Hypothalamus (tissue), 51 donors: ENCODE data around the gene TTLL5.

Experiments used
- DNase-seq, 51 donors: peaks; one replicate each; lab custom pipeline; 2025; lab: John Stamatoyannopoulos, UW

The TTLL5 gene

DNA sequence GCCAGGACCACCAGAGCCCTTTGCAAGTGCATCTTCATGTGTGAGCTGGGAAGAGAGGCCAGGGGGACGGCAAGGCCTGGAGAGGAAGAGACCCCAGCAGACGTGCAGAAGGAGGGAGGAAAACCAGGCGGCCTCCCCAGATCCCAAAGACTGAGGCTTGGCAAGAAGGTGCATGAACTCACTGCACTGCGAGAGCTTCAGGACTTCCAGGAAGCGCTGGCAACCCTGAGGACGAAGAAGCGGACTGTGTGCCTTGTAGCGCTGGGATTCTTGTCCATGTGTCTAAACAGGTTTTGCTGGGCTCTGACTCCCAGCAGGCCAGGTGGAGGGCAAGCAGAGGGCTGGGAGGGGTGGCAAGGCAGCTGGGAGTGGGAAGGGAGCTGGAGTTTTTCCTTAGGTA is 319.8 kb downstream of the TTLL5 start:
- peak in 3 of 51 donors; percentile 6 to 10 (median 6) for DNase-seq

DNA sequence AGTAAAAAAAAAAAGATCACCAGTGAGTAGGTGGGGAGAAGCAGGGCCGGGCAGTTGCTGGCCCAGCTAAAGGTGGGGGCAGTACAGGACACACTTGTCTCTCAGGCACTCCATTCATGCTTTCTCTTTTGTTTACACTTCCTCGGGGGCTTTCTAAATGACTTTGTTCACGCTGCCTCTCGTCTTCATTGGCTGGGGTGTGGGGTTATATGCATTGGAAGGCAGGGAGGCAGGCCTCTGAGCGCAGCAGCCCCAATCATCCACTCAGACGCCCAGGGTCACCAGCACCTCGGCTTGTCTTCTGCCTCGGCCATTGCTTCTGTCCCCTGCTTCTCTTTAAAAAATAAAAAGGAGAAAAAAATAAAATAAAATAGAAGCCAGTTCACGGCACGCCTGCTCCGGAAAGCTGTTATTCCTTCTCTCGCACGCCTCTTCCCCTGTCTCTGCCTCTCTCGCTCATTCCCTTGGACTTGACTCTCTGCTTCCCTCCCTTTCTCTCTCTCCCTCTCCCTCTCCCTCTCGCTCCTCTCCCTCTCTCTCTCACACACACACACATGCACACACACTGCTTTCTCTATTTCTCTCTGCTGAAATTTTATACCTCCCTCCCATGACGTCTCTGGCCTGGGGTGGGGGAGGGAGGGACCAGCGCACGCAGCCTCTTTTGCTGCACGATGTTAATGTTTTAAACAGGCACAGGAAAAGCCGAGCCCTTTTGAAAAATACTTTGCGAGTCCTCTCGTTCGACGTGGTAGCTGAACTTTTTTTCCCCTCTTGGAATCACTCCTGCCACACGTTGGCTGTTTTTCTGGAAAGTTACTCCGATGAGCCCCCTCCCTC is 320.6 kb downstream of the TTLL5 start, which contains the start of gene TGFB3:
Gene TGFB3, minus strand, starts transcription at position 570 of the 840 bp plus-strand sequence. CDS start 1,102 bp downstream, outside the sequence.
- DNase-seq, result peak in 42 of 51 donors; percentile 19 to 91 (median 61)

DNA sequence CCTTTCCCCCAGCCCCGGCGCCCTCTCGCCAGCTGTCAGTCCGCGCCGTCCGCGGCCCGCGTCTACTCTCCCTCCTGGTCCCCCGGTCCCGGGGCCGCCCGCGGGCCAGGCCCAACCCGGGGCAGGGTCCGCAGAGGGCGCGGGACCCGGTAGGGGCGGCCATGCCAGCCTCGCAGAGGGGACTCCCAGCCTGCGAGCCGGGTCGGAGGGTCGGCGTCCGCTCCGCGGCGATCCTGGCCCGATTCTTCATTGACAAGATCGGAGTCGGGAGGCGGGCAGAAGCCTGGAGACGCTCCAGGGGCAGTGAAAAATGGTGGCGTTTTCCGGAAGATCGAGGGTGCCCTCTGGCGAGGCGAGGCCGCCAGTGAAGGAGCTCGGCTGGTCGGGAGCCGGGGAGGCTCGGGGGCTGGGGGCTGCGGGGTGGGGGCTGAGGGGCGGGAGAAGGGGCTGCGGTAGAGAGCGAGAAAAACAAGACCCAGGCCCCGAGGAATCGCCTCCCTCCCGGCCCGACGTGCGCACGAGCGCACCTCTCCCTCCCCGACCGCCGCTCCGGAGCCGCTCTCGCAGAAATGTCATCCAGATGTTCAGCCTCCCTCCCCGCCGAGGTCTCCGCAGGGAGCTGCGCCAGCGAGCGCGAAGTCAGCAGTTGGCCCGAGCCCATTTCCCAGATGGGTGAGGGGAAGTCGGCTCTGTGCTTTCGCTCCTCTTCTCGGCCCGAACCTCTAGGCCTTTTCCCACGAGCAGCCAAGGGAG is 321.4 kb downstream of the TTLL5 start:
- DNase-seq, result peak; percentile 42 to 96 (median 81)

DNA sequence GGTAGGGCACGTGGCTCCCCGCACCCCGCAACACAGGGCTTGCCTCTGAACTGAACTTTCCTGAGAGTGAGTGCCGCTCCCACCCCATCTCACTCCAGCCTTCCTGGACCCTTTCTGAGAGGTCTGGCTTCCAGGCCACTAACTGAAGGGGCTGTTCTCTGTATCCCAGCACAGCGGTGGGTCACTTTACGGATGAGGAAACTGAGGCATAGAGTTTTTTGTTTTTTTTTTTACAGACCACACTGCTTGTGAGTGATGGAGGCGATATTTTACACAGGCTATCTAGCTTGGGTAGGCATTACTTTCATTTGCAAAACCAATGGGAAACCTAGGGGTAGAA is 321.9 kb downstream of the TTLL5 start:
- DNase-seq, result no peak

DNA sequence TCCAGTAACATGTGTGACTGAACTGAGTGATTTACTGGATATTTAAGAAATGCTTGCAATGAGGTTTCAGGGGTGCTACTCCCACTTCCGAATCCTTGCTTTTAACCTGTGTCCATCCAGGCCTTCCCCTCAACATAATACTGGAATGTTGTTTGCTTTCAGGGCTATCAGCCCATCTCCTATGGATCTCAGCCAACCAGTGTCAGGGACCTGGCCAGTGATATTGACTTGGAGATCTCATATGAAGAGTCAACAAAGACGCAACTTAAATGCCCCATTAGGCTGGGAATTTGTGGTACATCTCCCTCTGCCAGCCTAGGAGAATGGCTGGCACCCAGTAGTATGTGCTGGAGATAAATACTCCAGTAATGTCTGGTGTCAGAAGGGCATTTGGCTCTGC is 323.6 kb downstream of the TTLL5 start:
- no peak for DNase-seq

DNA sequence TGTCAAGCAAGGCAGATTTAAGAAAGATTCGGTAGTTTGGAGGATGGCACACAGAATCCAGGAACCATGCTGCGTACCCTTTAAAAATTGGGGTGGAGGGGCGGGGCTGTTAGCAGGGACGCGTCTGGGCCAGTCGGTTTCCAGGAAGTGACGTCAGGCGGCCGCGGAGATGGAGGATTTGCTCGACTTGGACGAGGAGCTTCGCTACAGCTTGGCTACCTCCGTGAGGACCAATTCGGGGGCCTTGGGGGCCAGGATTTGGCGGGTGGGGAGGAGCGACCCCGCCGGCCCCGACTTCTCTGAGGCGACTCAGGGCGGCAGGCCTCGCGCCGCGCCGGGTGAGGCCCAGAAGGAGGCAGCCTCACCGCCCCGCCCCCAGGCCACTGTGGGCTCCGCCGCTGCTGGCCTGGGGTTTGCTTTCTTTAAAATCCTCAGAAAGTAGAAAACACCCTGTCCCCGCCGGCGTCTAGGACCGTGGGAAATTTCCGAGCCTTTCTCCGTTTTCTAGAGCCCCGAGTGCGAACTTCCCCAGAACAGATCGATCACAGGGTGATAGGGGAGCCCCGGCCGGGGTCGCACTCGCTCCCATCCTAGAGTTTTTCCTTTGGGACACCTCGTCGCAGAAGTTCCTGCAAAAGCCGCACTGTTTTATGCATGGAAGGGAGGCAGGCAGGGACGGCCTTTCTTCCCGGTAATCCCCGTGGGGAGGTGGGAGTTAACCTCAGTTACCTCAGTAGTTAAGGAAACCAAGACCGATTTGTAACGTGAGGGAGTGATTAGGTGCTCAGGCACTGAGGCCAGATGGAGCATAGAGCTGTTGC is 324.8 kb downstream of the TTLL5 start, which contains the start of gene IFT43:
Gene IFT43, plus strand, starts transcription at position 146 of the 821 bp plus-strand sequence. Its CDS starts 24 bp downstream, at position 170.
- peak; percentile 38 to 96 (median 84) for DNase-seq

DNA sequence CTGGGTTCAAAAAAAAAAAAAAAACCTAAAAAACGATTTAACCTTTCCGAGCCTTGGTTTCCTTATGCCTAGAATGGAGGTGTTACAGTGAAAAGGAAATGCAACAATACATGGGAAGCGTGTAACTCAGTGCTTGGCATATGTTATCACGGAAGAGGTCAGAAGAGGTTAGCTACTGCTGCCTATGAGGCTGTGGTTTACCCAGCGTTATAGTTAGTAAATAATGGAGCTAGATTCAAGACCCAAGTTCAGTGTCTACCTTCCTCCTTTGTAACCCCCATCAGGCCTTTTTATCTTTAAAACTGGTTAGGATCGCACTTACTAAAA is 325.4 kb downstream of the TTLL5 start:
- DNase-seq, result no peak

DNA sequence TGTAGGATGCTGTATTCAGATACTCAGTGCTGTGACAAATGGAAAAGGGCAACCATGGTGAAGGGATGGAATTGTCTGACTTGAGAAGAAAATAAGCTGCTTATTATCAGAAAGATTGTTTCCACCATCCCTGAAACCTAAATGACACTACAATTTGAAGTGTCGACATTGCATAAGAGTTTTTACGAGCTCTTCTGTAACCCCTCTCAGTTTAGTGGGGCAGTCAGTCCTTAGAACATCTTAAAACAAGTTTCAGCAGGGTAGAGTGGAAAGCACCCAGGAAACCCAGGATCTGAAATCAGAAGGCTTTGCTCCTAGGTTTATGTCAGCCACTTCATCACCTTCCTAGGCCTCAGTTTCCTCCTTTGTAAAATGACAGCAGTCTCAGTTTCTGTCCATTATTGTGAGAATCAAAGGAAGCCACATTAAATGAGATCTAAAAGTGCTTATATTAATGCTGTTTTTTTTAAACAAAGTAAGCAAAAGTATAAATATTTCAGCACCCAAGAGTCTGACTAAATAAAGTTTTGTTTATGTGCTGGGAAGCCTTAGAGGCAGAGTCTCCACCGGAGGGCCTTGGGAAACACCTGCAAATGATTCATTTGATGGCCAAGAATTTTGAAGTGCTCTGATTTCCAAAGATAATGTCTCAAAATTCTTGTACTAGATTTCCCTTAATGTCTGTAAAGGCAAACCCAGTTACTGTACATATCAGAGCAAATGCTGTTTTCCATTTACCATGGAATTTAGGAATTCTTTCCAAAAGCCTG is 326.3 kb downstream of the TTLL5 start:
- no peak for DNase-seq

DNA sequence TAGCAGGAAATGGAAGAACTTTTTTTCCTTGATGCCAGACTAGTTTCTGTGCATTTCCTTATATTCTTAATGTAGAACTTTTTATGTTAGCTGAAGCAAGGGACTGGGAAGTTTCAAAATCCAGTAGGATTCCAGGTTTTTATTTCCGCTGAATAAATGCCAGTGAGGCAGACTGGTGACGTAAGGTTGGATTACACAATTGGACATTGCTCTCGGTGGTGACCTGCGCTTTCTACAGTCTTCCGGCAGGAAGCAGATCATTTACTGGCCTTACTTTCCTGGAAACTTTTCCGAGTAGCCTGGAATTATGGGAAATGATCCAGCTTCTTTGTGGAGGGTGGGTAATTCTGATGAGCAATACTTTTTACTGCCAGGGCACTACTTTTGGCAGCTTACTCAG is 328.1 kb downstream of the TTLL5 start:
- no peak for DNase-seq

DNA sequence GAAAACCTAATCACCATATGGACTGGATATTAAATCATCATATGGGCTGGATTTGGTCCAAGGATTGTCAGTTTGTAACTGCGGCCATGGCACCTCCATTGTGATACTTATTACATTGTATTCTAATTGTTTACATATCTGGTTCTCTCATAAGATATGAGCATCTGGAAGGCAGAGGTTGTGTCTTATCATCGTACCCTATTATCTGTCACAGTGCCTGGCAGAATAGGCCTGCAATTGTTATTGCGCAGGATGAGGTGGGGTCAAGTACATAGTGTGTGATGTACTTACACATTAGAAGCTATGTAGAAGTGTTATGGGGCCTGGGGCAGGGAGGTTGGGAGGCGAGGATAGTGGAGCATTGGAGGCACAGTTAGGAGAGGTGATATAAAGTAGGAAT is 329.3 kb downstream of the TTLL5 start:
- DNase-seq, result no peak

DNA sequence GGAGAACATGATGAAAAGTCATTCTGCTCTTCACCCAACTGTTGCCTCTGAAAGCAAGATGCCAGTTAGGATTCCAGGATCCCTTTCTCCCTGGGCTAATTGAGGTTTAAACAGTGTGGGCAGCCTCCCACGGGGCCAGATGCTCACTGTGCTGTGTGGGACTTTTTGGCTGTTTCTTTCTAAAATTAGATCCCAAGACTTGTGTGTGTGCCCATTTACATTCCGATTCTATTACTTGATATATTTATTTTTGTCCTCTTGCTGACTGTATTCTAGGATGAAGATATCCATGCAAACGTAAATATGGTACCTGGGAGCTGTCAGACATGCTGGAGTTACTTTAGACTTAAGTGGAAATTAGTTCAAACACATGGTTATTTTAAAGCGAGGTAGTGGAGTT is 330.7 kb downstream of the TTLL5 start:
- DNase-seq, result no peak

DNA sequence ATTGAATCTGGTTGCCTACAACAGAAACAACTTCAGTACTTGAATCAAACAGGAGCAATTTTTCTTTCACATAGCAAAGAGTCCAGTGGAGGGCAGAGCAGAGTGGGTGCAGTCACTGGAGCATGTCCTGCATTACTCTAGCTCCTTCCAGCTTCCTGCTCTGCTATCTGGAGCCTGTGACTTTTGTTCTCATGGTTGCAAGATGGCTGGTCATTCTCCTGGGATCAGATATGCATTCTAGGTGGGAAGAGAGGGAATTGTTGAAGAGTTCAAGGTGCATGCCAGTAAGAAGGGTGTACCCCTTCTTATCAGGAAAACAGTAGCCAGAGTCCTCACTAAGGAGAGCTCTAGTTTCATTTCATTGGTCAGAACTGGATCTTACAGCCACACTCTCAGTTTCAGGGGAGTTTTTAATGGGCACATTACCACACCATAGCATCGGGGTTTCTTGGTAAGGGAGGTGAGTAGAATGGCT is 332.6 kb downstream of the TTLL5 start:
- no peak for DNase-seq

DNA sequence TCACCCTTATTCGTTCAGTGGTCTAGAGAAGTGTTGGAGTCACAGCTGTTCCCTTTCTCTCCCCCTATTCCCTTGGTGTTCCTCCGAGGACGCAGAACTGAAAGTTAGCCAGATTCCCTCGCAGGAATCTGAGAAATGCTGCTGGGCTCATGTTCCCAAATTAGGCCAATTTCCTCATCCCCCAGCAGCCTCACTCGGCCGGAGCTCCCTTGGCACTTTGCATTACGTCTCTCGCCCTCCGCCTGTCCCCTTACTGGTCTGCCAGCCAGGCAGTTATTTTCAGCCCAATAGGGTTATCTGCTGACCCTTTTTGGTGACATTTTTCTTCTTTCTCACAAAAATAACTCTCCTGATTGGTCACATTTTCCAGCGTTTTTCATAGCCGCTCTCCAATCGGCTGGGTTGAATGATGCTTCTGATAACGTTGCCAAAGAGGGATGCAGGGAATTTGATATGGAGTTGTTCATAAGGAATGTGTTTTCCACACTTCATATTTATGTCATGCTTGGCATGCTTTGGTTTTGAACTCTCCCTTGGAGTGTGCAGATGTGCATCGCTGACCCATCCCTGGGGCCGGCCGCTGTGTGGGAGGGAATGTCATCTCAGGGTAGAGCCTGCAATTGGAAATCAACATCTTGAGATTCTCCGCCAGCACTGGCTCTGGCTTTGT is 334.5 kb downstream of the TTLL5 start:
- peak in 1 of 51 donors; percentile 31 for DNase-seq

DNA sequence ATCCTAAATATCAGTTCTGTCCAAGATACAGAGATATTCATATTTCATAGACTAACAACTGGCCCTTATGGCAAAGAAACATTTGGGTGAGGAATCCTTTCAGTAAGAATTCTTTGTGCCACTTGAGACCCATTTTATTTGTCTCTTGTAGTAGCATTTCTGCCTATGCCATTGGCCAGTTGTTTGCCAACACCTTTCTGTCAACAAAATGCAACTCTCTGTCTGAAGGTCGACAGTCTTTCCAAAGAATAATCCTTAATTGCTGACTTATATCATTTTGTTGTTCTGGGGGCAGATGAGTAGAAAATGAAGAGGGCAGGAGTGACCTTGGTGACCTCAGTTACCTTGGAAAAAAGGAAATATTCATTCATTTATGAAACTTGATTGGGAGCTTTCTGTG is 335.4 kb downstream of the TTLL5 start:
- no peak for DNase-seq

DNA sequence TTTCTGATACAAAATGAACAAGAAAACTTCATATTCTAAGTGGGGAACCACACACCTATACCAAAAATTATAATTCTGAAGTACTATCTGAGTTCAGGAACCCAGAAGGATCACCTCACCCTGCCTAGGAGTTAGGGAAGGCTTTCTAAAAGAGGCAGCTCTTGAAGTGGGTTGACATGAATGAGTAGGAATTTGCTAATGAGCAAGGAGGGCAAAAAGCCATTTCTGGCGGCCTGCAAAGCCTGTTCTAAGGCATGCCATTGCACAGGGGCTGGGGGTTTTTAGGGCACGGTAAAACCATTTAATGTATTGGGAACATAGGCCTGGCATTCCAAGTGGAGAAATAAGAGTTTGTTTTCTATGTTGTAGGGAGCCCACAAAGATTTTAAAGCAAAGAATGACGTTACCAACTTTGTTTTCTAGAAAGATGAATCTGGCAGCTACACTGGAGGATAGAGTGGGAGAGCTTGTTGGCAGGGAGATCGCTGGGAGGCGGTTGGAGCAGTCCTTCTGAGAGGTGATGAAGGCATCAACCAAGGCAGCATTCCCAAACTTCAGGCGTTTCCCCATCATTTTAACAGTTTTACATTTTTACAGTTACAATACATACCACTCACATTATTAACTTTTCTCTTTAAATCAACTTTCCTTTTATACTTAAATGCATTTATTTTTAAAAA is 338.6 kb downstream of the TTLL5 start:
- DNase-seq, result peak in 2 of 51 donors; percentile 24 to 35

DNA sequence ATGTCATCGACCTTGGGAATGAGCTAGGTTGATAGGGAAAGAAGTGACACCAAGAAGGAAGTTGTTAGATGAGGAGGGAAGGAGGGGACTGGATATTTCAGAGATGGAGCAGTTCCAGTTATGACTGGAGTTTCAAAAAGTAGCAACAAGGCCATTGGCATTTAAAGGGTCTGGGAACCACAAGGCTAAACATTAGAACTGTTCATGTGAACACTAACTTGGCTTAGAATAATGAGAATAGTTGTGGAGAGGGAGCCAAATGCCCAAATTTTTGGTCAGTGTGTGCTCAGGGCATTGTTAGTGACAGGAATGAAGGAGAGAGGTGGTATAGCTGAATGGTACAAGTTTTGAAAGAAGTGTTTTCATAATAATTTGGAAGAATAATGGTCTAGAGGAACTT is 341.3 kb downstream of the TTLL5 start:
- no peak for DNase-seq
